AG09319 (cell line): ENCODE results near the gene PLXDC2.

Experiments used
- DNase-seq: peaks from one replicate; pipeline ENCODE4 v3.0.0-alpha.2; 2010; ENCODE audit warnings: low read depth; ENCODE audit errors: extremely low read depth
- TF ChIP-seq, protein P1 (sequence below): IDR thresholded peaks from 2 replicates; pipeline ENCODE4 v1.5.1; 2011; ENCODE audit warnings: low read depth, mild to moderate bottlenecking, inconsistent platforms, low read length, moderate library complexity

Gene PLXDC2

GRCh38 chr10:20158086-20158485 is 341.9 kb downstream of the PLXDC2 start:
- TF ChIP-seq, protein P1, sequence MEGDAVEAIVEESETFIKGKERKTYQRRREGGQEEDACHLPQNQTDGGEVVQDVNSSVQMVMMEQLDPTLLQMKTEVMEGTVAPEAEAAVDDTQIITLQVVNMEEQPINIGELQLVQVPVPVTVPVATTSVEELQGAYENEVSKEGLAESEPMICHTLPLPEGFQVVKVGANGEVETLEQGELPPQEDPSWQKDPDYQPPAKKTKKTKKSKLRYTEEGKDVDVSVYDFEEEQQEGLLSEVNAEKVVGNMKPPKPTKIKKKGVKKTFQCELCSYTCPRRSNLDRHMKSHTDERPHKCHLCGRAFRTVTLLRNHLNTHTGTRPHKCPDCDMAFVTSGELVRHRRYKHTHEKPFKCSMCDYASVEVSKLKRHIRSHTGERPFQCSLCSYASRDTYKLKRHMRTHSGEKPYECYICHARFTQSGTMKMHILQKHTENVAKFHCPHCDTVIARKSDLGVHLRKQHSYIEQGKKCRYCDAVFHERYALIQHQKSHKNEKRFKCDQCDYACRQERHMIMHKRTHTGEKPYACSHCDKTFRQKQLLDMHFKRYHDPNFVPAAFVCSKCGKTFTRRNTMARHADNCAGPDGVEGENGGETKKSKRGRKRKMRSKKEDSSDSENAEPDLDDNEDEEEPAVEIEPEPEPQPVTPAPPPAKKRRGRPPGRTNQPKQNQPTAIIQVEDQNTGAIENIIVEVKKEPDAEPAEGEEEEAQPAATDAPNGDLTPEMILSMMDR = no peak
- DNase-seq = no peak

- DNase-seq = no peak
- TF ChIP-seq, protein P1 = no peak
These were observed 345.9 kb downstream of the PLXDC2 start for GRCh38 chr10:20162123-20162522.

DNA sequence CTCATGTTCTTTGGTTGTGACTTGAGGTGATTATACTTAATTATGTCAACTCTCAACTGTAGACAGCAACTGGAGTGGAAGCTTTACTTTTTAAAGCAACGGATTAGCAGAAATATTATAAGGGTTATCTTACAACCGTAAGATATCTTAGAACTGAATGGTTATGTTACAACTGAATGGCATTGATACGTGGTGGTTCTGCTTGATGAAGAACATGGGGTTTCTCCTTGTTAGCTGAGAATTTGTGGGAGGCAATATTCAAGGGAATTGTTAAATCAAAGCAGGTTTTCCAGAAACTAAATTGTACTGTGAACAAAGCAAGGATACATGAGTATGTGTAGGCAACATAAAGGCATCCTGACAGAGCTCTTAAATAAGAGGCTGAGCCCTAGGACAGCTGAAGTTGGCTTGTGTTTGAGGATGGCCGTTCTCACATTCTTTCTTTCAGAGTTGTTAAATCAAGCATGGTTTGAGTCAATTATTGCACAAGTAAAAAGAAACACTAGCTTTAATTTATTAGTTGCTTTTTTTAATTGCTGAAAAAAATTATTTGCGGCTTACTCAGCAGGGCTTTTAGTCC is 350.0 kb downstream of the PLXDC2 start:
- DNase-seq = no peak

GRCh38 chr10:20170661-20171060 is 354.4 kb downstream of the PLXDC2 start:
- TF ChIP-seq, protein P1 = no peak
- no peak for DNase-seq

More for the DNA sequence above, 350.0 kb downstream of the PLXDC2 start:
- TF ChIP-seq, protein P1 = no peak

GRCh38 chr10:20173046-20173445 is 356.8 kb downstream of the PLXDC2 start:
- TF ChIP-seq, protein P1 = no peak
- DNase-seq = no peak

- DNase-seq = no peak
- TF ChIP-seq, protein P1 = no peak
These were observed 359.5 kb downstream of the PLXDC2 start for GRCh38 chr10:20175719-20176118.

- TF ChIP-seq, protein P1 = no peak
- no peak for DNase-seq
These were observed 364.5 kb downstream of the PLXDC2 start for GRCh38 chr10:20180766-20181165.
